Left colon (tissue), 2 donors: ENCODE data around the gene ADAM10. TPM values are rescaled to one million over a fixed set of nuclear protein-coding genes. Genes with fewer than 3 reads are reported as not detected.

Experiments
- ATAC-seq: fragments of 200-7000 bp; cut with Tn5 transposase; one replicate; pipeline ENCODE4 v1.9.1; 2020; ENCODE audit warnings: mild to moderate bottlenecking, moderate library complexity
- DNase-seq, 2 donors: peaks; one replicate each; pipeline ENCODE4 v3.0.0-alpha.2; 2020
- intact Hi-C, 2 donors: fragments of 100-400 bp; cut with DNase I in 1 of 2; cut with micrococcal nuclease in 1 of 2; formaldehyde crosslinking; loops; one replicate each; pipeline versions ENCODE4 v1.11.2 to v1.14.0; 2022; cut with DNase I, micrococcal nuclease
- total RNA-seq, 2 donors: library from RNA; stranded (reverse); fragmentation: NEBNext Ultra II Directional; extraction: Animal tissue kit (Norgen Biotek cat#: 25700); gene quantifications; one replicate each; pipeline ENCODE4 v1.2.1, GENCODE V29; 2021
- donor health status: DM: no; HTN: no; CAD: no.
- donor health status: DM: yes; HTN: yes; CAD: no.

ADAM10 gene
- total RNA-seq, 2 donors from 2014 or later: 138 to 183 TPM

DNA sequence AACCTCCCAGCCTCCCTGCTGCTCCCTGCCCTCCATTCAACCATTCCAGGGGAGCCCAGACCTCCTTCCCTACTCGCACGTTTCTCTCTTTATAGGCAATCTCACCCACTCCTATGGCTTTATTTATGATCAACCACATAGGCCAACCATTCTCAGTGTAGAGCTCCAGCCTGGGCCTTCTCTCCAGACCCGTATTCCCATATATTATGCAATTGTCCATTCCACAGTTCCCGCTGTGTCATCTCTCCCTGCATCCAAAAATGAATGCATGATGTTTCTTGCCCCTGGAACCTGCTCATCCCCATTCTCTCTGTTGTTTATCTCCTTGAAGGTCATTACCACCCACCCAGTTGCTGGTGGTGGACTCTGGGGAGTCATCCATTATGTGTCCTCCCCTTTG lies 177.0 kb downstream of the ADAM10 start:
- intact Hi-C loops: no loop called here
- DNase-seq (no peak), ATAC-seq (no peak)

DNA sequence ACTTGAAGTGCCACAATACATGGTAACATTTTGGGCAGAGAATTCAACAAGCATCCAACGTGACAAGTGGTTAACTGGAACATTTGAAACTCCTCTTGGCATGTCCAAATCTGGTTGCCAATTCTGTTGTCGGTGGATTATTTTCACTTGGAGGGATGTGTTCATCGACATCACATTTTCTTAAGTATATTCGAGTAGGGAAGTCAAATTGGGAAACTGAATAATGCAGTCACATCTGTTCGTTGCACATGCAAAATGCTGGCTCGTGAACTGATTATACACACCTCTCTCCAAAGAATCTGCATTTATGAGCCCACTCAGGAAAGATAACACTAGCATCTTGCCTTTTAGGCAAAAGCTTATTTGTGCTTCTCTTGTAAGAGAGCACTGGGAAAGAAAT lies 178.0 kb downstream of the ADAM10 start:
- DNase-seq (no peak), ATAC-seq (no peak)
- intact Hi-C loops: no loop called here

DNA sequence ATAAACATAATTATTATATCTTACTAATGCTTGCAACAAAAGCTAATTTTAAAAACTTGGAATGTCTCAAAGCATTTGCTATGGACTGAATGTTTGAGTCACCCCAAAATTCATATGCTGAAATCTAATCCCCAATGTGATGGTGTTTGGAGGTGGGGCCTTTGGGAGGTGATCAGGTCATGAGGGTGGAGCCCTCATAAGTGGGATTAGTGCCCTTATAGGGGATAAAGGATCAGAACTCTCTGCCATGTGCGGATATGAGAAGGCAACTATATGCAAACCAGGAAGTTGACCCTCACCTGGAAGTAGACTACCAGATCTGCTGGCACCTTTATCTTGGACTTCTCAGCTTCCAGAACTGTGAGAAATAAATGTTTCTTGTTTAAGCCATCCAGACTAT lies 180.1 kb downstream of the ADAM10 start:
- intact Hi-C loops: no loop called here
- ATAC-seq: no peak
- no peak for DNase-seq

DNA sequence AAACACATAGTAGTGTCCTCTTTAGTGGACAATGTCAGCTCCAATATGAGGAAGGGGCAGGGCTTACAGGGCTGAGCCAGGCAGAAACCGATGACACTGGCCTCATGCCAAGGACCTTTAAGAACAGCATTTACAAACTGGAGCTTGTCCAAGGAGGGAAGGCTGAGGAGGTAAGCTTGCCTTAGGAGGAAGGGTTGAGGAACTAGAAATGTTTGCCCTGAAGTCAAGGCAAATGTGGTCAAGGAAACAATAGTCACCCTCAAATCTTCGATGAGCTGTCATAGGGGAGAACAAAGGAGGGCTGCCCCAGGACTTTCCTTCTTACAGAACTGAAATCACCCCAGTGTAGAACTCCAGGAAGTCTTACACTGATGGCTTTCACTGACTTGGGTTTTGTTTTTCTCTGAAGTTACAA lies 181.3 kb downstream of the ADAM10 start:
- ATAC-seq (peak; percentile 83), DNase-seq (peak; percentile 68 to 78)
- intact Hi-C loops: no loop called here

DNA sequence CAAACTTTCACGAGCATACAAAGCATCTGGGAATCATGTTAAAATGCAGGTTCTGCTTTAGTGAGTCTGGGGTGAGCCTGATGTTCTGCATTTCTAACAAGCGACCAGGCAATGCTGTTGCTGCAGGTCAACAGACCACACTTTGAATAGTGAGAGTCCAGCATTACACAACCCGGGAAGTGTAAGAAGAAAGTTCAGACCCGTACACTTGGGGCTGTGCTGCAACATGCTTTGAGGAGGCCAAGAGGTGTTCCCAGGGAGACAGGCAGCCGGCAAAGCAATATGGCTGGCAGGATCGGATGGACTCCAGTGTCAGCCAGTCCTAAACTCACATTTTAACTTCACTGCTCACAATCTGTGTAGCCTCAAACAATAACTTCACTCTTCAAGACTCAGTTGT lies 183.5 kb downstream of the ADAM10 start:
- ATAC-seq (no peak), DNase-seq (no peak)
- intact Hi-C loops: no loop called here

DNA sequence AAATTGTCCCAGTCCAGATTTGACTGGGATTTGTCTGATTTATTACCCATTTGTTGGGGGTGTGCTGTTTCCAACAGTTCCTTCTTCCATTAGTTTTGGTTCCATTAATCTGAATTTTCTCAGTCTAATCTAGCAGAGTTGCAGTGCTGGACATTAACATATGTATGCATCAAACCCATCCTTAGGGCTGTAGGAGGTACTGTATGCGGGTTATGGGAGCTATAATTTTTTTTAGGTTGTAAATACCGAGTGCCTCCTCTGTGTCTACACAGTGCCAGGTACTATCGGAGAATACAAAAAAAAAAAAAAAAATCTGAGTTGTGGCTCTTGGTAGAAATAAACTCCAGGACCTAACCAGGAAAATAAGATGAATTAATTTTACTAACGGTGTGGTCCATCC lies 183.9 kb downstream of the ADAM10 start:
- ATAC-seq (no peak), DNase-seq (no peak)
- intact Hi-C loops: no loop called here

DNA sequence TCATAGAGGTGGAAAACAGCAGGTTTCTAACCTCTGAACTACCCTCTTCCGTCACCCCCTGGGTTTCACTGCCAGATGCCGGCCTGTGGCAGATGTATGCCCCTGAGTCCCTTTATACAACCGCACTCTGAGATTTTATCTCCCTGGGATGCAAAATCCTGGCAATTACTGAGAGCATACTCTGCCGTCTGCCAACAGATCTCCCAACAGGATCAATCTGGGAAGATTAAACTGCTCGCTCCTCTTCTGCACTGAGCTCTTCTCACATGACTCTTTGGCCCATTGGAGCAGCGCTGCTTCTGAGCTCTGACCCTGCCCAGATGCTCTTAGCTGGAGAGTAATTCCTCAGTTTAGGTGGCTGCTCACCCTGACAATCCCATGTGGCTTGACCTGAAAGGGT lies 184.5 kb downstream of the ADAM10 start:
- DNase-seq: no peak
- no peak for ATAC-seq
- intact Hi-C loops: no loop called here

DNA sequence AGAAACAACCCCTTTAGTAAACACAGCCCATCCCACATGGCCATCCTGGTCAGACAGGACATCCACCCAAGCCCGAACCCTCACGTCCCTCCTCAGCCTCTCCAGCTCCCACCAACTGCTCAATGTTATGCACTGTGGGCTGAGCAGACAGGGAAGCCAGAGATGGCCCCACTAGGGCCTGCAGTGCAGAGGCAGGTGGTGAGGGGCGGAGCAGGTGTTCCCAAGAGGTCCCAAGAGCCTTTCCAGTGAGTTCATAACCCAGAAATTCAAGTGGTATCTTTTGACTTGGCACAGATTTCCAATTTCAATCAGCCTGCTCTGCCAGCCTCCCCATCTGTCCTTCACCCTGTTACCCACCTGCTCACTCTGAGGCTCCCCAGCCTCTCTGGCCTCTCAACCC lies 187.4 kb downstream of the ADAM10 start:
- intact Hi-C loops: no loop called here
- ATAC-seq (no peak), DNase-seq (no peak)

DNA sequence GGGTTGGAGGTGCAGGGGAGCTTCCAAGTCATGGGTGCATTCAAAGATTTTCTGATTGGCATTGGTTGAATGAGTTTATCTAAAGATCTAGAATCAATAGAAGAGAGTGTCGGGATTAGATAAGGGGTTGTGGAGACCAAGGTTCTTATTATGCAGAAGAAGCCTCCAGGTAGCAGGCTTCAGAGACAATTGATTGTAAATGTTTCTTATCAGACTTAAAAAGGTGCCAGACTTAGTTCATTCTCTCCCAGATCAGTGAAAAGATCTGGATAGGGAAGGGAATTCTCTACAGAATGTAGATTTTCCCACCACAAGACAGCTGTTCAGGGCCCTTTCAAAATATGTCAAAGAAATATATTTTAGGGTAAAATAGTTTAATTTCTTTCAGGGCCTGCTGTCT lies 188.2 kb downstream of the ADAM10 start:
- DNase-seq (no peak), ATAC-seq (peak; percentile 38)
- intact Hi-C loops: no loop called here

DNA sequence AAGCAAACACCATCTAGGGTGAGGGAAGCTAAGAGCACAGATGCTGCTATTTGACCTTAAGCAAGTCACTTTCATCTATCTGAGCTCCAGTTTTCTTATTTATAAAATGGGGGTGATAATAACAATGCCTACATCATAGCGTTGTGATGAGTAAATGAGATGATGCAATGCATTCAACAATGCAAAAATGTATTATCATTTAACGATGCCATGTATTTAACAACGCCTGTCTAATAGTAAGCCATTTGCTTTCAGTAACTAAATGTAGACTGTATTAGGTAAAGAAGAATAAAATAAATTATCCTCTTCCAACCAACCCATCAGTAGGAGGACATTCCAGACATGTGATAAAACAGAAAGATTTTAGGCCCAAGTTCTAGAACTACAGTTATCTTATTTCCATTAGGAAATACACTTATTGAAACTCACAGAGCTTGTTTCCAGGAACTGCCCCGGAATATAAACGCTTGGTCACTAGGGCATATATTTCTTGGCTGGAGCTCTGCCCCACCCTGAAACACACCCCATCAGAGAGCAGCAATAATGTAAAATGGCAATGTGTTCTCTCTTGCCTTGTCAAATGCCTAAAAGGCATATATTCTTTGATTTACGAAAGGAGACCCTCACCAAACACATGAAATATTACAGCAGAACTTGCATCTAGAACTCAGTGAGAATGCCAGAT lies 189.5 kb downstream of the ADAM10 start:
- peak; percentile 92 for ATAC-seq
- intact Hi-C loops: no loop called here
- DNase-seq: peak in 1 of 2 donors; percentile 56

DNA sequence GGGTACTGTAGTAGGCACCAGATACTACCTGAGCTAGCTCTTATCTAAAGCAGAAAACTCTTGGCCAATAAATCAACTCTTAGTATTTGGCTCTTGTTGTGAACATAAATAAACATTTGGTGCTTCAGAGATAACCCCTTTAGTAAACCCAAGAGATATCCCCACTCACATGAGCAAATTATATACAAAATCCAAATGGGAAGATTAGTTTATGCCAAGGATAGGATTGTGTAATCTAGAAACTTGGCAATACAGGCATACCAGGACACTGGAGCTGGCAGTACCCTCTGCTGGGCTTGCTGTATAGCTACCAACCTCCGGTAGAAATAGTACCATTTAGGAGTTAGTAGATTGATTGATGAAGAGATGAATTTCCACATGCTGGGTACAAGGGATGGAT lies 190.7 kb downstream of the ADAM10 start:
- DNase-seq (no peak), ATAC-seq (no peak)
- intact Hi-C loops: no loop called here

DNA sequence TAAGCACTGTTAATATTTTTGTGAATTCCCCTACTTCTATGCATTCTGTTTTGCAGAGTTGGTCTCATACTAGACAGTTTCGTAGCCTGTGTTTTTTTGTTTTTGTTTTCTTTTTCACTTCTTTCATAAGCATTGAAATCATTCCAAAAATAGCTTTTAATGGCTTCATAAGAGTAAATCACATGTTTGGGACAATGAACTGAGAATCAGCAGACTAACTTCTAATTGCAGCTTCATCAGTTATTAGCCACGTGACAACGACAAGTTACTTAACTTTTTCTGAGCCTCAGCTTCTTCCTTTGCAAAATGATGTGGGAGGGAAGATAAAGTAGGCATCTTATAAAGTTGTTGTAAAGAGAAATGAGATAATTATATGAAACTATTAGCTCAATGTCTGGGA lies 193.0 kb downstream of the ADAM10 start:
- intact Hi-C loops: no loop called here
- DNase-seq (no peak), ATAC-seq (no peak)

DNA sequence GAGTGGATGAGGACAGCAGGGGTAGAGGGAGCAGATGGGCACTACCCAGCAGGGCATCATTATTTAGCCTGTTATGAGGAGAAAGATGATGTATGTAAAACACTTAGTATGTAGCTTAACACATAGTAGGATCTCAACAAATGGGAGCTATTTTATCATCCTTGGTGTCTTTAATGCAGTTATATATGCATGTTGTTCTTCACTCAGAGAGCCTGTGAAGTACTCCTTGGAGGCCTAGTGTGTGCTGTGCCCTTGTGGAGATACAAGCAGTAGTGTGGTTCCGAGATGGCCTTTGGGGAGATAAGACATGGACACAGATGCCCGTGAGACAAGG lies 193.5 kb downstream of the ADAM10 start:
- no peak for DNase-seq
- intact Hi-C loops: no loop called here
- ATAC-seq: no peak

DNA sequence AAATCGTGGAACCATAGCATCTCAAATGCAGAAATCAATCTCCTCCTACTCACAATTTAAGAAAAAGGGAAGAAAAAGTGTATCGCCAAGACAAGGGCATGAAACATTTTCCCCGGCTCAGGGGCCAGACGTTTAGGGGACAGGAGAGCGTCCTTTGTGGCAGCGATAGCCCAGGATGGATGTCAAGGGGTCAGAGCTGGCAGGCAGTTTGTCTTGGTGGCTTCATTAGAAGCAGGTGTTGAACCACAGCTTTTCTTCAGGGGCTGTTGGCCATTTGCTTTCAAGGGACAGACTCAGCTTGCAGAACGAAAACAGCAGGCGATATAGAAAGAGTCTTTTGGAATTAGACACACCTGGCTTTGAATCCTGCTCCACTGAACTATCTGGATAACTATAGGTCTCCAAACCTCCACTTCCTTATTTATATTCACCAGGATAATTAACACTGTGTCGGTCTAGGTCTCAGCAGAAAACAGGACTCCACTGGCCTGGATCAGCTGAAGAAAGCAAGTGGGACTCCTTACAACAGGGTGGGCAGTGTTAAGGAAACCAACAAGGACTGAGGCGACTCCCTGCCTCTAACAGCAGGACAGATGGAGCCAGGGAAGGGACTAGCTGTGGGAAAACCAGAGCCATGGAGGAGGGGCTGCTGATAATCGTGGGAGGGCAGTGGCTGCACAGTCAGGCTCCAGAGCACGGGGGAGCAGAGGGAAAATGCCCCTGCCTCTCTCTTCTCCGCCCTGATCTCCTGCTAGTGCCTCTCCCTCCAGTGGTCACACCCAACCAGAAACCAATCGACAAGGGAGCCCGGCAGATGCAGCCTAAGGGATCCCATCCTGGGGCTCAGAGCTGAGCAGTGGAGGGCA lies 194.1 kb downstream of the ADAM10 start:
- peak; percentile 25 for ATAC-seq
- peak in 1 of 2 donors; percentile 43 for DNase-seq
- intact Hi-C loops: no loop called here

DNA sequence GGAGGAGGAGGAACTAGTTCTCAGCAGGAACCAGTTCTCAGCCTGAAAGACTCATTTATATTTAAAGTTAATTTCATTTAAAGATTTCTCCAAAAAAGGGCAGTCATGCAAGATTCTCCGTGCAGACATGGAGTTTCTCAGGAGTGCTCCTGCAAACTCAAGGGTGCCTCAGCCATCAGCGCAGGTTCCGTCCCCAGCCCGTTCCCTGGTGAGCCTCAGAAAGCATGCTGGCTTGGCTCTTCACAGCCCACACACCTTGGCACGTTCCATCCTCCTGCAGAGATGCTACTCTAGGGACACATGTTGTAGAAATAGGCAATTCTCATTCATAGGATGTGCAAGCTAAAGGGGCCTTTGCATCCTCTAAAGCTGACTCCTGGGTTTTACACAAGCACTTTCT lies 194.7 kb downstream of the ADAM10 start:
- no peak for DNase-seq
- no peak for ATAC-seq
- intact Hi-C loops: no loop called here

DNA sequence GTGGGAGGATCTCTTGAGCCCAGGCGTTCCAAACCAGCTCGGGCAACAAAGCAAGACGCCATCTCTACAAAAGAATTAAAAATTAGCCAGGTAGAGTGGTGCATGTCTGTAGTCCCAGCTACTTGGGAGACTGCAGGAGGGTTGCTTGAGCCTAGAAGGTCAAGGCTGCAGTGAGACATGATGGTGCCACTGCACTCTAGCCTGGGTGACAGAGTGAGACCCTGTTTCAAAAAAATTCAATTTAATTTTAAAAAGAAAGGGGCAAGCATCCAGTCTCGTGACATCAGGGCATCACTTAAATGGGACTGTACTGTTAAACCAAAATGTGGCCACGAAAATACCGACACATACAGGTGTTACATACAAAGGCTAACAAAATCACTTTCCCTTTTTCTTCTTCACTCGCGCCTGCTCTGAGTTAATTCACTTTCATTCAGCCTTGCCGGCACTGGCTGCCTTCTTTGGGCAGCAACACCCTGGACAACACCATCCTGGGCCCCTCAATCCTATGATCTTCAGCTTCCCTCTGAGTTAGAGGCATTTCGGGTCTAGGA lies 196.1 kb downstream of the ADAM10 start:
- ATAC-seq: no peak
- no peak for DNase-seq
- intact Hi-C loops: no loop called here

DNA sequence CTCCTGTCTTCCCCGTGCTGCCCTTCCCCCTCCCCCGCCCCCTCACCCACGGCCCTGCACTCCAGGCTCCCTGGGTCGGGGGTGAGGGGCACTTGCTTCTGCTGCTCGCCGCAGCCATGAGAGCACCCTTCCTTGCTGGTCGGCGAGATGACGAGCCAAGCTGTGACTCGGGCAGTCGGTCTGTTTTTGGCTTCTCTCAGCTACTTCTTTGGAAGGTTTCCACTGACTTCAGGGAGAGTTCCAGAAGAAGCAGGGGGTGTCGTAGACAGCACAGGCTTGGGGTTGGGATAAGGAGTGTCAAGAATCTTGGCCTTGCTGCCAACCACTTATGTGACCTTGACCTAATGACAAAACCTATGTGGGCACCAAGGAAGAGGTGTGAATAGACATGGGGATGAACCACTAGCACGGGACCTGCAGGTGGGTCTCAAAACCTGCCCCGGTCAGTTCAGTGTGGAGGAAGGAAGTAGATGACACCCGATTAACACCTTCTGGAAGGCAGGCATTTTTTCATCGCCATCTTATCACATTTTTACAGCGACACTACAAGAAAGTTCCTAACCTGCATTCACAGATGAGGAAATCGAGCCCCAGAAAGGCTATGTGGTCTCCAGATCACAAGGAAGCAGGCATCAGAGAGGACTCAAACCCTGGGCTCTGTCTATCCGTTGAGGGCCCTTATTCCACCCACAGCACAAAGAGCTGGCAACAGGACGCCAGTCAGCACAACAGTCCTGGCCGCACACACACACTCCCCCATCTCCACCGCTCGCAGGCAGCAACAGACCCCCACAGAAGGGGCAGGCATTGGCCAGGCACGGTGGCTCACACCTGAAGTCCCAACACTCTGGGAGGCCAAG lies 196.8 kb downstream of the ADAM10 start:
- intact Hi-C loops: no loop called here
- ATAC-seq (no peak), DNase-seq (no peak)

DNA sequence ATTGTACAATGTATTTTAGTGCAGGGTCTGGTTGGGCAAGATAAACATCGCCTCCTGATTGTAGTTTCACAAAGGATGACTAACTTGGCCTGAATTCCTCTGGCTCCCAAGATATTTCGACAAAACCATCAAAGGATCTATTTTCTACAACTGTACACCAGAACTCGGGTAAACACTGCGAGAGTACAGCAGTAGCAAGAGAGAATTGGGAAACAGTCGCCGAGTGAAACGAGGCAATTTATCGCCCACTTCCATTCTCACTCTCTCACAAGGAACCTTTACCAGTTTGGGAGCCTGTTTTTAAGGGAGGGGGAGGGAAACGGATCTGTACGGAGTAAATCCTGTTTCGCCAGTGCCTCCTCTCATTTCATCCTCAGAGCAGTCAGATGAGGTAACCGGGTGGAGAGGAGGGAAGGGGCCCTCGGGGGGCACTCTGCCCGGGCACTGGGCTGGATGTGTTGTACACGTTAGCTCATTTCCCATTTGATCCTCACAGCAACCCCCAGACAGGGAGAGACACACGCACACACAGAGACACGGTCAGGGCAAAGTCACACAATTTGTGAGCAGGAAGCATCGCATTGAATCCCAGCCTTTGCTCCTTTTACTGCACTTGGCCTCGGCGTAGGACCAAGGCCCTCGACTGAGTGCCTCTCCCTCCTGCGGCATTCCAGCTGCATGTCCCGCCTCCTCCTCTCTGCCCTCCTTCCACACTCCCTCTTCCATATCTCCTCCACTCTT lies 197.6 kb downstream of the ADAM10 start:
- peak; percentile 71 to 83 for DNase-seq
- intact Hi-C loops: no loop called here

More for the DNA sequence above, 197.6 kb downstream of the ADAM10 start:
- peak; percentile 94 for ATAC-seq
